Measurements from ENCODE around the gene ABHD18.
A peak's percentile ranks its signal among the peaks of the same experiment; 100 is the strongest.
"Not testable (repeated sequence)": the region's sequence is repeated elsewhere in the genome, so short reads cannot be mapped to it uniquely, and the experiment has no call there.

The ABHD18 gene

DNA sequence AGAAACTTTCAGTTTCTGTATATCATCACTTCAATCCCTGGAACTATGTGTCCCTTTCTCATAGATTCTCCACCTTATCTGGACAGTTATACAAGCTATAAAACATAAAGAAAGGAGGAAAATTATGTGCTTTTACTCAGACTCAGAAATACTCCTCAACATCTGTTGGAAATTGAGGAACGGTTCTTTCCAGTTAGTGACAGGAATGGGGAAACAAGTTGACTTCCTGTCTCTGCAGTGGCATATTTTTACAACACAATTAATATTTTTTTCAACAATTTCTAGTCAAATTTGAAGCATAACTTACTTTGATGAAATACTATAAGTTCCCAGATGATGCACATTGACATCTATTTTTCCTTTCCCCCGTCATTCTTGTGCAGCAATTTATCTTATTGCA lies 27.9 kb downstream of the ABHD18 start:
- no peak for DNase-seq (ENCODE audit: low spot score)

DNA sequence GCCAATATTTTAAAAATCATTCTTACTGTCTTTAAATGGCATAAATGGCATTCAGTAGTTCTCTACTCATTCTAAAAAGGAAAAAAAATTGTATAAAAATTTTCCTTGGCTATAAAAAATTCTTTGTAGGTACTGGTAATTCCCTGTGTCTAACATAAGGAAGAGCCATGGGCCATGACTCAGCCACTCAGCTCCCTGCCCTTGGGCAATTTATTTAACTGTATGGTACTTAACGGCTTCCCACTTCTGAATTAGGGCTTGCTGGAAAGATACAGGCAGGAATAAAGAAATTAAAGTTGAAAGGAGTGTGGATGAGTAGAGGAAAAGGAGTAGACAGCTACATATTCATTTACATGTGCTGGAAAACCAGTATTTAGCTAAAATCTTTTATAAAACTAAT lies 30.6 kb downstream of the ABHD18 start:
- peak; percentile 50 for DNase-seq (ENCODE audit: low spot score)

DNA sequence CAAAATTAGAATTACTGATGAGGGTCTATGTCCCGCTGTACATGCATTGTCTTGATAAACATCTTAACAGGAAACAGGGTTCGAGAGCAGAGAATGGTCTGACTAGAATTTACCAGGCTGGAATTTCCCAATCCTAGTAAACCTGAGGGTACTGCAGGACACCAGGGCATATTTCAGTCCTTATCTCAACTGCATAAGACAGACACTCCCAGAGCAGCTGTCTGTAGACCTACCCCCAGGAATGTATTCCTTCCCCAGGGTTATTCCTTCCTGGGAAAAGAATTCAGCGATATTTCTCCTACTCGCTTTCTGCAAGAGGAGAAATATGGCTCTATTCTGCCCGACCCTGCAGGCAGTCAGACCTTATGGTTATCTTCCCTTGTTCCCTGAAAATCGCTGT lies 31.3 kb downstream of the ABHD18 start:
- not testable (repeated sequence) for DNase-seq (ENCODE audit: low spot score)

DNA sequence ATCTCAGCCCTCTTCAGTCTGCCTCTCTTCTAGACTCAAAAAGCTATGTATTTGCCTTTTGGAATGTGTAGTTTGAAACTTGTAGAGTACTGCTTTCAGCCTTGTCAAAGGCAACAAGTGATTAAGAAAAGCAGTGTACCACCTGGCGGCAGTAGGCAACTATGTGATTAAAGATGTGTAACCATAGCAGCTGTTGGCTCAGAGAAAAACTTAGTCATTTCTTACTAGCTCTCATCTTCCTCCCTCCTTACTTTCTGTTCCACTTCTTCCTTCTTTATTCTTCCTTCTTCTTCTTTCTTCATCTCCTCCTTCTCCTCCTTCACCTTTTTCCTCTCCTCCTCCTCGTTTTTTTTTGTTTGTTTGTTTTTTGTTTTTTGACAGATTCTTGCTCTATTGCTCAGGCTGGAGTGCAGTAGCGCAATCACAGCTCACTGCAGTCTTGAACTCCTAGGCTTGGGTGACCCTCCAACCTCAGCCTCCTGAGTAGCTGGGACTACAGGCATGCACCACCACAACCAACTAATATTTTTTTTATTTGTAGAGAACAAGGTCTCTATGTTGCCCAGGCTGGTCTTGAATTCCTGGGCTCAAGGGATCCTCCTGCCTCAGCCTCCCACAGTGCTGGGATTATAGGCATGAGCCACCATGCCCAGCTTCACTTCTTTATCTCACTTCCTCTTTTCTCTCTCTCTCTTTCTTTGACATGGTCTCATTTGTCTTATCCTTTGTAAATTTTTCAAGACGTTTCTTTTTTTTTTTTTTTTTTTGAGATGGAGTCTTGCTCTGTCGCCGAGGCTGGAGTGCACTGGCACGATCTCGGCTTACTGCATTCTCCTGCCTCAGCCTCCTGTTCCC lies 32.6 kb downstream of the ABHD18 start:
- DNase-seq (ENCODE audit: low spot score): no peak

DNA sequence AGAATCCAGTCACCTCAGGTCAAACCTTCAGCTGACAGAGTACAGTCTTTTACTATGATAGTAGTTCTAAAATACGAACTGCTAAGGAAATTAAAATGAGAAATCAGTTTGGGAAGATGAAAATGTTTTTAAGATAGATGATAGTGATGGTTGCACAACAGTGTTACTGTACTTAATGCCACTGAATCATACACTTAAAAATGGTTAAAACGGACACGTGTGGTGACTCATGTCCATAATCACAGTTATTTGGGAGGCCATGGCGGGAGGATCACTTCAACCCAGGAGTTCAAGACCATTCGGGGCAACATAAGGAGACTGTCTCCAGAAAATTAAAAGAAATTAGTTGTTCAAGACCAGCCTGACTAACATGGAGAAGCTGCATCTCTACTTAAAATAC lies 41.4 kb downstream of the ABHD18 start:
- no peak for DNase-seq (ENCODE audit: low spot score)

DNA sequence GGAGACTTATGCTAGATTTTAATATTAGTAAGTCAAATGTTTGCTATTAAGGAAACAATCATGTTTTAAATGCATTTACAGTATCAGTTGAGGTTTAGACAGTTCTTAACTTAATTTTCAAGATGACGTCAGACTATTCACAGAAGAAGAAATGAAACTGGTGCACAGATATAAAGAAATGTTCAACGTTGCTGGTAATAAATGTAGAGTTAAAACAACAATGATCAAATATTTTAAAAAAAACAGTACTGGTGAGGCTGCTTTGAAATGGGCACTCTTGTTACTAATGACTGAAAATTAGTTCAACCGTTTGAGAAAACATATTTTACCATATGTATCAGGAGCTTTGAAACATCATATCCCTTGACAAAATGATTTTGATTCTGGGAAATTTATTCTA lies 44.2 kb downstream of the ABHD18 start:
- no peak for DNase-seq (ENCODE audit: low spot score)

DNA sequence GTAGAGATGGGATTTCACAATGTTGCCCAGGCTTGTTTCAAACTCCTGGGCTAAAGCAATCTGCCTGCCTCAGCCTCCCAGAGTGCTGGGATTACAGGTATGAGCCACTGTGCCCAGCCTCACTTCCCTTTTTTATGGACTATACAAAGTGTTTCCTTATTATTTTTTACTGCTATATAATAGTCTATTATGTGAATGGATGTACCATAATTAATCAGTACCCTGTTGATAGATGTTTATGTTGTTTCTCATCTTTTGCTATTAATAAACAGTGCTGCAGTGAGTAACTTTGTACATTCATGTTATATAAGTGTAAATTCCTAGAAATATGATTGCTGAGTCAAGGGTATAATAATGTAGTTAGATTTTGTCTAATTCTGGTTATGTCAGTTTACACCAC lies 60.1 kb downstream of the ABHD18 start:
- DNase-seq (ENCODE audit: low spot score): no peak

DNA sequence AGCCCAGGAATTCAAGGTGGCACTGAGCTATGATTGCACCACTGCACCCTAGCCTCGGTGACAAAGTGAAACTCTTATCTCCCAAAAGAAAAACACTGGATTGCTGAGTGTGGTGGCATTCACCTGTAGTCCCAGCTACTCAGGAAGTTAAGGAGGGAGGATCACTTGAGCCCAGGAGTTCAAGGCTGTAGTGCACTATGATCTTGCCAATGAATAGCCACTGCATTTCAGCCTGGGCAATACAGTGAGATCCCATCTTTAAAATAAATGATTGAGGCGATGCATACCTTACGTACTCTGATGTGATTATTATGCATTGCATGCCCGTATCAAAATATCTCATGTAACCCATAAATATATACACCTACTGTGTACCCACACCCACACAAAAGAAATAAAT lies 64.7 kb downstream of the ABHD18 start:
- DNase-seq (ENCODE audit: low spot score): no peak

DNA sequence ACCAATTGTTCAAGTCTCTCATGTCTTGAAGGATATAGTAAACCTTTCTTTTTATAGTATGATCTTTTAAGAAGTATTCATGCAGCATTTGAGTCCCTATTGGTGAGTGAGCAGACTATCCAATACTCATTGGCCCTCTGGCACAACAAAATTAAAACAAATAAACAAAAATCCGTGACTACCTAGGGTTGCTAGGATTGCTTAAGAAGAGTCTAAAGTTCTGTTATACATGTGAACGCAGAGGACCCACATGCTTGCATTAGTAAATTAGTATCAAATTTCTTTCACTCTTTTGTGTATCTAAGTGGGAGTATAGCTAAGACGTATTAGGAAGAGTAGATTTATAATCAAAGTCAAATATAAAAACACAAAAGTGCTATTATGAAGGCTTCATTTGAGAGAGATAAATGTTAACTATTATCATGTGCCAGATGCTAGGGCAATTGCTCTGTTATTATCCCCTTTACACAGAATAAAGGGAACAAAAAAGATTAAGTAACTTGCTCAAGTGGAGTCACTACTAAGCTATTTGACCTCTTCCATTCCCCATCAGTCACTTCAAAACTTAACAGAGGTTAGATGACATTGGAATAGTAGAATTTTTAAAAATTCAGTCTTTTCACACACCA lies 66.7 kb downstream of the ABHD18 start:
- no peak for DNase-seq (ENCODE audit: low spot score)

DNA sequence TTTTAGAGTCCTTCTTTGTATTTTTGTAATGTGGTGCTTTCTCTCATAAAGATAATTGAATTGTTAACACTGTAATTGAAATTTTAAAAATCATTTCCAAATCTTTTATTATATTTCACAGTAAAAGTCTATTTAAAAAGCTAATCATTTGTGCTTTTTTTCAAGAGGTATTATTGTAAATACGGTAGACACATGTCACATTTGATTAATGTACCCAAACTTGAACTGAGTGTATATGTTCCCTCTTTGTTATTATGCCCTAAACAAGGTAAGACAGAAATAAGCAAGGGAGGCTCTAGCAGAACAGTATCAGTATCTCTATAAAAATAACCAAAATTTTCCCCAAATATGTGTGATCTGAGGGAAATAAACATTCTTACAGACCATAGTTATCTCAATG lies 74.4 kb downstream of the ABHD18 start:
- no peak for DNase-seq (ENCODE audit: low spot score)

DNA sequence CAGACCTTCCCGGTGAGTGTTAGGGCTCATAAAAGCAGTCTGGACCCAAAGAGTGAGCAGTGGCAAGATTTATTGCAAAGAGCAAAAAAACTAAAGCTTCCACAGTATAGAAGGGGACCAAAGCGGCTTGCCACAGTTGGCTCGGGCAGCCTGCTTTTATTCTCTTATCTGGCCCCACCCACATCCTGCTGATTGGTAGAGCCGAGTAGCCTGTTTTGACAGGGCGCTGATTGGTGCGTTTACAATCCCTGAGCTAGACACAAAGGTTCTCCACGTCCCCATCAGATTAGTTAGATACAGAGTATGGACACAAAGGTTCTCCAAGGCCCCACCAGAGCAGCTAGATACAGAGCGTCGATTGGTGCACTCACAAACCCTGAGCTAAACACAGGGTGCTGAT lies 81.8 kb downstream of the ABHD18 start:
- DNase-seq (ENCODE audit: low spot score): not testable (repeated sequence)

DNA sequence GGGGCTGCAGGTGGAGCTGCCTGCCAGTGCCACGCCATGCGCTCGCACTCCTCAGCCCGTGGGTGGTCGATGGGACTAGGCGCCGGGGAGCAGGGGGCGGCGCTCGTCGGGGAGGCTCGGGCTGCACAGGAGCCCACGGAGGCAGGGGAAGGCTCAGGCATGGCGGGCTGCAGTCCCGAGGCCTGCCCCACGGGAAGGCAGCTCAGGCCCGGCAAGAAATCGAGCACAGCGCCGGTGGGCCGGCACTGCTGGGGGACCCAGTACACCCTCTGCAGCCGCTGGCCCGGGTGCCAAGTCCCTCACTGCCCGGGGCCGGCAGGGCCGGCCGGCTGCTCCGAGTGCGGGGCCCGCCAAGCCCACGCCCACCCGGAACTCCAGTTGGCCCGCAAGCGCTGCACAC lies 82.3 kb downstream of the ABHD18 start:
- not testable (repeated sequence) for DNase-seq (ENCODE audit: low spot score)

DNA sequence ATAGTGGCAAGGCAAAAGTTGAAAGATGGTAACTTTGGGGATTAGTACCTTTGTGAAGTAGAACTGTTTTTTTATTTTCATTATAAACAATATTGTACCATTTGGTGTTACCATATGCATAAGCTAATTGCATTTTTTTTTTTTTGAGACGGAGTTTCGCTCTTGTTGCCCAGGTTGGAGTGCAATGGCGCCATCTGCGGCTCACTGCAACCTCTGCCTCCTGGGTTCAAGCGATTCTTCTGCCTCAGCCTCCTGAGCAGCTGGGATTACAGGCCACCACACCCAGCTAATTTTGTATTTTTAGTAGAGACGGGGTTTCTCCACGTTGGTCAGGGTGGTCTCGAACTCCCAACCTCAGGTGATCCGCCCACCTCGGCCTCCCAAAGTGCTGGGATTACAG lies 86.0 kb downstream of the ABHD18 start:
- DNase-seq (ENCODE audit: low spot score): not testable (repeated sequence)

DNA sequence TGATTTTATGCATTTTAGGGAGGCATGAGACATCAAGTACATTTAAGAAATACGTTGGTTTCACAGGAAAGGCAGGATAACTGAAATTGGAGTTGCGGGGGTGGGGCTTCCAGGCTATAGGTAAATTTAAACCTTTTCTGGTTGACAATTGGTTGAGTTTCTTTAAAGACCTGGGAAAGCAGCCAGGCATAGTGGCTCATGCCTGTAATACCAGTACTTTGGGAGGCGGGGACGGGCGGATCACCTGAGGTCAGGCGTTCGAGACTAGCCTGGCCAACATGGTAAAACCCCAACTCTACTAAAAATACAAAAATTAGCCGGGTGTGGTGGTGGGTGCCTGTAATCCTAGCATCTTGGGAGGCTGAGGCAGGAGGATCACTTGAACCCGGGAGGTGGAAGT lies 89.7 kb downstream of the ABHD18 start:
- DNase-seq (ENCODE audit: low spot score): not testable (repeated sequence)

DNA sequence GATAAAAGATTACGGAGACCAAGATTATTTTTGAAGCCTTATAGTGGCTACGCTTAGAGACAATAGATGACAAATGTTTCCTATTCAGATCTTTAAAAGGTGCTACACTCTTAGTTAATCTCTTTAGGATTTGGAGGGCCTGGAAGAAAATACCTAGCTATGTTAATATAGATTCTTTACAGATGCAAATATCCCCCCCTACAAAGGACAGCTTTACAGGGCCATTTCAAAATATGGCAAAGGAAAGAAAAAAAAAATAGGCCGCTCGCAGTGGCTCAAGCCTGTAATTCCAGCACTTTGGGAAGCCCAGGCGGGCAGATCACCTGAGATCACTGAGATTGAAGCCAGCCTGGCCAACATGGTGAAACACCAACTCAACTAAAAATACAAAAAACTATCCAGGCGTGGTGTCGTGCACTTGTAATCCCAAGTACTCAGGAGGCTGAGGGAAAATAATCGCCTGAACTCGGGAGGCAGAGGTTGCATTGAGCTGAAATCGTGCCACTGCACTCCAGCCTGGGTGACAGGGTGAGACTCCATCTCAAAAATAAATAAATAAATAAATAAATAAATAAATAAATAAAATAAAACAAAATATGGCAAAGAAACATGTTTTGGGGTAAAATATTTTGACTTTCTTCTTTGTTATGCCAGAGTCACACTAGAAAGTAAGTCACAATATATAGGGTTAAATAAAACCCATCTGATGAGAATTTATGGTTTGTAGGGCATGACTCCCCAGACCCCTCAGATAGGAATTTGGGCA lies 90.4 kb downstream of the ABHD18 start:
- not testable (repeated sequence) for DNase-seq (ENCODE audit: low spot score)

DNA sequence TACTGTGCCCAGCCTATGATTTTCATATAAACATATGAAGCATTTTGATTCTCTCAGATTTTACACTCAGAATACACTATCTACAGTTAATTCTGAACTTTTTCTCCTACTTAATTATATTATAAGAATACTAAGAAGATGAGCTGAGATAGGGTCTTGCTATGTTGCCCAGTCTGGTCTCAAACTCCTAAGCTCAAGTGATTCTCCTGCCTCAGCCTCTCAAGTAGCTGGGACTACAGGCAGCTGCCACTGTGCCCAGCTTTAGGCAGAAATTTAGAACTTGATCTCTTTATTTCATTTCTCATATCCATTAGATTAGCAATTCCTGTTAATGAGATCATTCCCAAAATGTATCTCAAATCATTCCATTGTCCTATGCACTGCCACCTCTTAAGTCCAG lies 91.2 kb downstream of the ABHD18 start:
- DNase-seq (ENCODE audit: low spot score): no peak

DNA sequence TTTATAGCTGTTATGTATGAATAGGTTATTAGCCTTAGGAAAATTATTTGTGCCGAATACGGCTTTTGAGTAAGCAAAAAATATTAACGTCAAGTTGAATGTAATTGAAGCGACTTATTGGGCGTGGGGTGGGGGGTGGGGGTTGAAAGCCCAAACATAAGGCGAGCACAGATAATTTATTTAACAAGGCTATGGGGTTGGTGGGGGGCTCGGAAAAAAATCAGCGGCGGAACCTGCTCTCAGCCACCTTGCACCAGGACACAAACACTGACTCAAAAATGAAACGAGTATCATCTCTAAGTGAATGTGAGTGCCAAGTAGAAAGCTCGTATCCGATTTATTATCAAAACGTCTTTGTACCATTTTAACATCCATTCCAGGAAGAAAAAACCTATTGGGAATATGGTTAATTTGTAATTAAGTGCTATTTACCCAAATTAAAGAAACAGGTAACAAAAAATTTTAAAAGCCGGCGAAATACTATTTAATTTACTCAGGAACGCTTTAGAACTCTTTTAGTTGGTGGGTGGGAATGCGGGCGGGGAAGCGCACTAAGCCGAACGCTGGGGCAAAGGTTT lies 95.0 kb downstream of the ABHD18 start:
- DNase-seq (ENCODE audit: low spot score): no peak

DNA sequence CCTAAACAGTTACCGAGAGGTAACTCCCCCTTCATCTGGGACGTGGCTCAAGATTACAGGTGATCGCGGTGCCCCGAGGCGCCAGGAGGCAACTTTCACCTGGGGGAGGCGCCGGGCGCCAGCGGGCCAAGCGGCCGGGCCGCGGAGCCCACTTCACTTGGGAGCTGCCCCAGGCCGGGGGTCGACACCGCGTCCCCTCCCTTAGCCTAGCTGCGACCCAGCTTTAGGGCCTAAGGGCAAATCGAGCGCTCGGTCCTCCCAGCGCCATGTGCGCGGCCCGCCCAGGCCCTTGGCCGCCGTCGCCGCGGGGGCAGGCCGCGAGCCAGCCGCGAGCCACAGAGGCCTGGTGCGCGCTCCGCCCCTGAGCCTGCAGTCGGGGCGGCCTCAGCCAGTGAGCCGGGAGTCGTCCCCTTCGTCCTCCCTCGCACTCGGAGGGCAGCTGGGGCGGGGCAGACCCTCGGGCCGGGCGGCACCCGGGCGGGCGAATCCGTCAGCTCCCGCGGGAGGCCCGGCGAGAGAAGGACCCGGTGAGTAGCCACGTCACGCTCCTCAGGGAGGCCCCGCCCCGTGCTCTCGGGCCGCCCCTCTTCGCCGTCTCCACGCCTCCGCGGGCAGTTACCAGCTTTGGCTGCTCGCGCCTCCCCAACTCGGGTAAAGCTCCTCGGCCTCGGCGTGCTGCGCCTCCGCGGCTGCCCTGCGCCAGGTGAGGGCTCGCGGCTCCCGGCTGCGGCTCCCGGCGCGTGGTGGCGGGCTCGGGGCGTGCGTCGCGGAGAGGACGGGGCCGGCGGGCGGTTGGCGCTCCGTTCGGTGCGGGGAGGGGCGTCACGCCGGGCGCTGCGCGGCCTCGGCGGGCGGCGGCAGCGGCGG lies 95.7 kb downstream of the ABHD18 start, which contains the start of gene LARP1B:
Gene LARP1B (plus strand): TSS at position 614 of the 867 bp plus-strand sequence. CDS start 13,640 bp downstream, outside the sequence.
- peak; percentile 97 for DNase-seq (ENCODE audit: low spot score)

DNA sequence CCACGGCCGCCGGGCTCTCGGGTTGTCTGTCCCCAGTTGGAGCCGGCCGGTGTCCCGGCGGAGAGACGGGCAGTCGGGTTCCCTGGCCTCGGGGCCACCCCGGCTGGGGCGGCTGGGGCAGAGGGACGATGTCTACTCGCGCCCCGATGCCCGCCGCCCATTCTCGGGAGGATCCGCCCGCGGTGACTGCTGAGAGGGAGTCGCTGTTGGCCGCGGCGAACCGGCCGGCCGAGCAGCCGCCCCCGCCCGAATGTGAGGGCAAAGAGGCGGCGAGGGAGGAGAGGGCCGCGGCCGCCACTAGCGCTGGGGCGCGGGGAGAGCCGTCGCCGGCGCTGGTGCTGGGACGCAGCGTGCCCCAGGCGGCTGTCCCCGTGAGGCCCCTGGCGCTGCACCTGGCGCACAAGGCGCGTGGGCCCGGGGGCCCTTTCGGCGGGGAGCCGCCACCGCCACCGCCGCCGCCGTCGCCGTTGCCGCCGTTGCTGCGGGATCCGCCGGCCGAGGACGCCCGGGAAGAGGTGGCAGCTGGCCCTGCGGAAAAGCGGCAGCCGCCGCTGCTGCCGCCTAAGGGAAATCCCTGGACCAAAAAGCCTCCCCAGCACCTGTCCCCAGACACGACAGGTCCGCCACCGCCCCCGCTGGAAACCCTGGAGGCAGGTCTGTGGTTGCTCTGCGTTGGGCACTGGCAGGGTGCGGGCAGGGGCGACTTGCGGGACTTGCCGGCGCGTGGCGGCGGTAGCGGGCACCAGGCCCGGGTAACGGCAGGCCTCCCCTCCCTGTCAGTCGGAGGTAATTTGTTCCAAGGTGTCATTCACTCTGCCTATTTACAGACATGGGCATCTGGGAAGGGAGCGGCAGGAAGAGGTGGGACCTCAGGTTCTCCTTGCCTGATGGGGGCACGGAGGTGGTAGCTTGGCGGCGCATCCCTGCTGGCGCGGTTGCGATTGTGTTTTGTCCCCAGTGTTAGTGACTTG lies 96.6 kb downstream of the ABHD18 start:
- DNase-seq (ENCODE audit: low spot score): no peak

DNA sequence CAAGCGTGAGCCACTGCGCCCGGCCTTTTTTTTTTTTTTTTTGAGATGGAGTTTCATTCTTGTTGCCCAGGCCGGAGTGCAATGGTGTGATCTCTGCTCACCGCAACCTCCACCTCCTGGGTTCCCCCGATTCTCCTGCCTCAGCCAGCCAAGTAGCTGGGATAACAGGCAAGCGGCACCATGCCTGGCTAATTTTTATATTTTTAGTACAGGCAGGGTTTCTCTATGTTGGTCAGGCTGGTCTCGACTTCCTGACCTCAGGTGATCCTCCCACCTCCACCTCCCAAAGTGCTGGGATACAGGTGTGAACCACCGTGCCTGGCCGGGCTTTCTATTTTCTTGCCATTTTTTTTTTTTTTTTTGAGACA lies 101.2 kb downstream of the ABHD18 start:
- not testable (repeated sequence) for DNase-seq (ENCODE audit: low spot score)

All from COLO829 (cell line).